HEK293 (cell line): Measurements from ENCODE around the gene COL1A2.

ENCODE experiments used
- CTCF ChIA-PET: fragments of 350-600 bp; formaldehyde crosslinking; extraction: SDS; loops from one replicate; lab custom pipeline; 2021; ENCODE audit warnings: antibody characterized with exemption; lab: Yijun Ruan, JAX
- POLR2A ChIA-PET: fragments of 300-600 bp; formaldehyde crosslinking; extraction: SDS; loops from one replicate; lab custom pipeline; 2020; ENCODE audit warnings: antibody characterized with exemption, inconsistent platforms; lab: Yijun Ruan, JAX
- H3K27ac ChIP-seq: fragments of 200-500 bp; sonication (Bioruptor generic); 2 replicates; pipeline ENCODE4 v1.5.1; 2014; ENCODE audit warnings: low read depth, low read length, control low read depth, inconsistent platforms; ENCODE audit errors: extremely low read depth
- H3K36me3 ChIP-seq, 2 experiments: fragments of 200-500 bp in 1 of 2; sonication (Bioruptor generic) in 1 of 2; 1 replicate in 1 of 2; 2 replicates in 1 of 2; pipeline ENCODE4 v1.5.1; 2014 to 2017; ENCODE audit warnings: inconsistent platforms in 2 of 2, low read length in 2 of 2; ENCODE audit not compliant: control insufficient read depth in 2 of 2, insufficient read depth in 1 of 2
- H3K4me1 ChIP-seq: fragments of 200-500 bp; sonication (Bioruptor generic); 2 replicates; pipeline ENCODE4 v1.5.1; 2014; ENCODE audit warnings: mild to moderate bottlenecking, low read length, inconsistent platforms; ENCODE audit not compliant: control insufficient read depth, insufficient read depth
- H3K4me3 ChIP-seq: 2 replicates; pipeline ENCODE4 v1.5.1; 2011; ENCODE audit warnings: low read depth, mild to moderate bottlenecking, control low read depth, low read length, moderate library complexity
- H3K9me3 ChIP-seq: fragments of 200-500 bp; sonication (Bioruptor generic); 2 replicates; pipeline ENCODE4 v1.5.1; 2014; ENCODE audit warnings: low read depth, low read length, inconsistent platforms; ENCODE audit not compliant: control insufficient read depth, insufficient read depth
- FEZF1 ChIP-seq: fragments of 450-650 bp; formaldehyde crosslinking; IDR thresholded peaks from 2 replicates; pipeline ENCODE4 v1.5.1; 2016; ENCODE audit warnings: missing biosample characterization, missing genetic modification characterization
- INSM2 ChIP-seq: fragments of 450-650 bp; formaldehyde crosslinking; IDR thresholded peaks from 2 replicates; pipeline ENCODE4 v1.5.1; 2016; ENCODE audit warnings: missing biosample characterization, missing genetic modification characterization
- PRDM10 ChIP-seq: fragments of 450-650 bp; formaldehyde crosslinking; IDR thresholded peaks from 2 replicates; pipeline ENCODE4 v1.5.1; 2016; ENCODE audit warnings: missing biosample characterization, missing genetic modification characterization
- YY1 ChIP-seq: fragments of 450-650 bp; formaldehyde crosslinking; IDR thresholded peaks from 2 replicates; pipeline ENCODE4 v1.5.1; 2018; ENCODE audit warnings: missing biosample characterization, missing genetic modification characterization
- ZFHX2 ChIP-seq: fragments of 450-650 bp; formaldehyde crosslinking; conservative IDR thresholded peaks from 2 replicates; pipeline ENCODE4 v1.5.1; 2016; ENCODE audit warnings: missing biosample characterization, missing genetic modification characterization
- ZNF133 ChIP-seq: fragments of 450-650 bp; formaldehyde crosslinking; IDR thresholded peaks from 2 replicates; pipeline ENCODE4 v1.5.1; 2016; ENCODE audit warnings: missing biosample characterization, missing genetic modification characterization
- ZNF155 ChIP-seq: fragments of 450-650 bp; formaldehyde crosslinking; IDR thresholded peaks from 2 replicates; pipeline ENCODE4 v1.5.1; 2016; ENCODE audit warnings: missing biosample characterization, missing genetic modification characterization
- ZNF18 ChIP-seq: fragments of 450-650 bp; formaldehyde crosslinking; IDR thresholded peaks from 2 replicates; pipeline ENCODE4 v1.5.1; 2016; ENCODE audit warnings: missing biosample characterization, missing genetic modification characterization
- ZNF341 ChIP-seq: fragments of 450-650 bp; formaldehyde crosslinking; IDR thresholded peaks from 2 replicates; pipeline ENCODE4; 2016; ENCODE audit warnings: low read depth, missing biosample characterization, missing genetic modification characterization
- ZNF354C ChIP-seq: fragments of 450-650 bp; formaldehyde crosslinking; IDR thresholded peaks from 2 replicates; pipeline ENCODE4 v1.5.1; 2016; ENCODE audit warnings: missing biosample characterization, missing genetic modification characterization, low read depth, borderline replicate concordance
- ZNF426 ChIP-seq: fragments of 450-650 bp; formaldehyde crosslinking; IDR thresholded peaks from 2 replicates; pipeline ENCODE4 v1.5.1; 2017; ENCODE audit warnings: missing biosample characterization, missing genetic modification characterization, mild to moderate bottlenecking, inconsistent platforms, moderate library complexity
- ZNF544 ChIP-seq: fragments of 450-650 bp; formaldehyde crosslinking; IDR thresholded peaks from 2 replicates; pipeline ENCODE4 v1.5.0; 2017; ENCODE audit warnings: missing biosample characterization, missing genetic modification characterization
- ZNF600 ChIP-seq: fragments of 450-650 bp; formaldehyde crosslinking; IDR thresholded peaks from 2 replicates; pipeline ENCODE4 v1.5.1; 2016; ENCODE audit warnings: missing biosample characterization, missing genetic modification characterization
- ZNF664 ChIP-seq: fragments of 450-650 bp; formaldehyde crosslinking; IDR thresholded peaks from 2 replicates; pipeline ENCODE4 v1.5.1; 2016; ENCODE audit warnings: missing biosample characterization, missing genetic modification characterization
- ZNF768 ChIP-seq: fragments of 450-650 bp; formaldehyde crosslinking; IDR thresholded peaks from 2 replicates; pipeline ENCODE4 v1.5.1; 2018; ENCODE audit warnings: missing biosample characterization, mild to moderate bottlenecking, missing genetic modification characterization
- TF ChIP-seq, protein P1 (sequence below): fragments of 450-650 bp; formaldehyde crosslinking; IDR thresholded peaks from 2 replicates; pipeline ENCODE4 v1.5.1; 2017; ENCODE audit warnings: missing biosample characterization, mild to moderate bottlenecking, missing genetic modification characterization, moderate library complexity
- TF ChIP-seq, protein P2 (sequence below): fragments of 450-650 bp; formaldehyde crosslinking; IDR thresholded peaks from 2 replicates; pipeline ENCODE4 v1.5.1; 2017; ENCODE audit warnings: missing biosample characterization, missing genetic modification characterization

Gene COL1A2

DNA sequence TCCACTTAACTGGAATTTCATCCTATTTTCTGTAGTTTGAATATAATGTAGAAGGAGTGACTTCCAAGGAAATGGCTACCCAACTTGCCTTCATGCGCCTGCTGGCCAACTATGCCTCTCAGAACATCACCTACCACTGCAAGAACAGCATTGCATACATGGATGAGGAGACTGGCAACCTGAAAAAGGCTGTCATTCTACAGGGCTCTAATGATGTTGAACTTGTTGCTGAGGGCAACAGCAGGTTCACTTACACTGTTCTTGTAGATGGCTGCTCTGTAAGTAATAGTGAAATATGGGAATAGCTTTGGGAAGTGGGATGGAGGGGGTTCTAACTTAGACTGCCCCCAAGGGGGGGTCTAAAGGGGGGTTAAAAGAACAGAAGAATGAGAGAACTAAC, 34.5 kb downstream of the COL1A2 start:
- CTCF ChIA-PET = no interaction called here

DNA sequence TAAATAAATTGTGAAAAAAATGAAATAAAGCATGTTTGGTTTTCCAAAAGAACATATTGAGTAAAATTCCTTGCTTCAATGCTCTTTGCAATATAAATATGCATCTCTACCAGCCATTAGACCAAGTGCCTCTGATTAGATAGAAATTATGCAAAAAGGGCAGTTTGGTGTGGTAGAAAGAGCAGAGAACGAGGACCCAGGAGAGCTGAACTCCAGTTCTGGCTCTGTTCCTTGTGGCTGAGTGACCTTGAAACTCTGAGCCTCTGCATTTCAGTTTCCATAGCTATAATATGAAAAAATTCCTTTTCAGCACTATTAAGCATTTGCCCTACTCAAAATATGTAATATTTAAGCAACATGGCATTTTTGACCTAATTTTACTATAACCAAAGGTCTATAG, 36.5 kb downstream of the COL1A2 start:
- Histone ChIP-seq H3K36me3 (no peaks in the 10 kb centered on the region), H3K4me3 (no peak overlapping the region), H3K4me1 (no peaks in the 10 kb centered on the region), H3K9me3 (no peaks in the 10 kb centered on the region), H3K27ac (no peak overlapping the region)
- POLR2A ChIA-PET = no interaction called here
- CTCF ChIA-PET = no interaction called here
- TF ChIP-seq ZNF426 (tag by site-specific recombination) (no peak), ZNF354C (tag by site-specific recombination) (no peak), ZNF155 (tag by site-specific recombination) (no peak), ZNF18 (no peak)
- TF ChIP-seq, protein P1, sequence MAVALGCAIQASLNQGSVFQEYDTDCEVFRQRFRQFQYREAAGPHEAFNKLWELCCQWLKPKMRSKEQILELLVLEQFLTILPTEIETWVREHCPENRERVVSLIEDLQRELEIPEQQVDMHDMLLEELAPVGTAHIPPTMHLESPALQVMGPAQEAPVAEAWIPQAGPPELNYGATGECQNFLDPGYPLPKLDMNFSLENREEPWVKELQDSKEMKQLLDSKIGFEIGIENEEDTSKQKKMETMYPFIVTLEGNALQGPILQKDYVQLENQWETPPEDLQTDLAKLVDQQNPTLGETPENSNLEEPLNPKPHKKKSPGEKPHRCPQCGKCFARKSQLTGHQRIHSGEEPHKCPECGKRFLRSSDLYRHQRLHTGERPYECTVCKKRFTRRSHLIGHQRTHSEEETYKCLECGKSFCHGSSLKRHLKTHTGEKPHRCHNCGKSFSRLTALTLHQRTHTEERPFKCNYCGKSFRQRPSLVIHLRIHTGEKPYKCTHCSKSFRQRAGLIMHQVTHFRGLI (tag by site-specific recombination) = no peak

More for the DNA sequence above, 34.5 kb downstream of the COL1A2 start:
- Histone ChIP-seq H3K27ac (no peak overlapping the region), H3K9me3 (no peaks in the 10 kb centered on the region), H3K36me3 (no peaks in the 10 kb centered on the region), H3K4me3 (no peak overlapping the region), H3K4me1 (no peaks in the 10 kb centered on the region)
- no peak for TF ChIP-seq ZNF768 (tag by site-specific recombination)
- TF ChIP-seq ZFHX2 (tag by site-specific recombination) = no peak
- no peak for TF ChIP-seq ZNF600 (tag by site-specific recombination)
- TF ChIP-seq ZNF664 (tag by site-specific recombination) = no peak
- TF ChIP-seq, protein P2, sequence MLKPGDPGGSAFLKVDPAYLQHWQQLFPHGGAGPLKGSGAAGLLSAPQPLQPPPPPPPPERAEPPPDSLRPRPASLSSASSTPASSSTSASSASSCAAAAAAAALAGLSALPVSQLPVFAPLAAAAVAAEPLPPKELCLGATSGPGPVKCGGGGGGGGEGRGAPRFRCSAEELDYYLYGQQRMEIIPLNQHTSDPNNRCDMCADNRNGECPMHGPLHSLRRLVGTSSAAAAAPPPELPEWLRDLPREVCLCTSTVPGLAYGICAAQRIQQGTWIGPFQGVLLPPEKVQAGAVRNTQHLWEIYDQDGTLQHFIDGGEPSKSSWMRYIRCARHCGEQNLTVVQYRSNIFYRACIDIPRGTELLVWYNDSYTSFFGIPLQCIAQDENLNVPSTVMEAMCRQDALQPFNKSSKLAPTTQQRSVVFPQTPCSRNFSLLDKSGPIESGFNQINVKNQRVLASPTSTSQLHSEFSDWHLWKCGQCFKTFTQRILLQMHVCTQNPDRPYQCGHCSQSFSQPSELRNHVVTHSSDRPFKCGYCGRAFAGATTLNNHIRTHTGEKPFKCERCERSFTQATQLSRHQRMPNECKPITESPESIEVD = no peak
- TF ChIP-seq ZNF133 = no peak
- no peak for TF ChIP-seq YY1 (tag by site-specific recombination)
- TF ChIP-seq FEZF1 (tag by site-specific recombination) = no peak
- no peak for TF ChIP-seq PRDM10
- no peak for TF ChIP-seq ZNF544 (tag by site-specific recombination)
- no peak for TF ChIP-seq ZNF18
- no peak for TF ChIP-seq ZNF155 (tag by site-specific recombination)
- TF ChIP-seq ZNF341 (tag by site-specific recombination) = no peak
- TF ChIP-seq INSM2 = no peak
- POLR2A ChIA-PET = no interaction called here
